Measurements from ENCODE around the gene PIK3IP1.

The PIK3IP1 gene

GRCh38 chr22:31288496-31289240 is 3.6 kb downstream of the PIK3IP1 start:
- no peak for TF ChIP-seq CTCF (IDR thresholded peaks at IDR 0.05; ENCODE audit: low read depth, low read length)
- DNase-seq (ENCODE audit: low read depth, low spot score) = no peak
- H3K4me3 ChIP-seq (ENCODE audit: low read depth, low read length) = no peak overlapping the region
- in situ Hi-C loops (cut with HindIII; ENCODE audit: low sequenced_read_pairs) = no loop called here

GRCh38 chr22:31287818-31288495 is 4.3 kb downstream of the PIK3IP1 start:
- in situ Hi-C loops (cut with HindIII; ENCODE audit: low sequenced_read_pairs) = no loop called here
- no peak for DNase-seq (ENCODE audit: low read depth, low spot score)
- H3K4me3 ChIP-seq (ENCODE audit: low read depth, low read length) = no peak overlapping the region
- TF ChIP-seq CTCF (IDR thresholded peaks at IDR 0.05; ENCODE audit: low read depth, low read length) = no peak

- in situ Hi-C loops (cut with HindIII; ENCODE audit: low sequenced_read_pairs) = no loop called here
- no peak for DNase-seq (ENCODE audit: low read depth, low spot score)
- H3K4me3 ChIP-seq (ENCODE audit: low read depth, low read length) = no peak overlapping the region
- TF ChIP-seq CTCF (IDR thresholded peaks at IDR 0.05; ENCODE audit: low read depth, low read length) = no peak
Measured at GRCh38 chr22:31286360-31287255, 5.7 kb downstream of the PIK3IP1 start.

GRCh38 chr22:31284281-31285155 is 7.8 kb downstream of the PIK3IP1 start:
- TF ChIP-seq CTCF (IDR thresholded peaks at IDR 0.05; ENCODE audit: low read depth, low read length) = no peak
- H3K4me3 ChIP-seq (ENCODE audit: low read depth, low read length) = no peak overlapping the region
- DNase-seq (ENCODE audit: low read depth, low spot score) = no peak
- in situ Hi-C loops (cut with HindIII; ENCODE audit: low sequenced_read_pairs) = no loop called here

GRCh38 chr22:31282748-31283468 is 9.4 kb downstream of the PIK3IP1 start:
- TF ChIP-seq CTCF (IDR thresholded peaks at IDR 0.05; ENCODE audit: low read depth, low read length) = no peak
- DNase-seq (ENCODE audit: low read depth, low spot score) = no peak
- no peak overlapping the region for H3K4me3 ChIP-seq (ENCODE audit: low read depth, low read length)
- in situ Hi-C loops (cut with HindIII; ENCODE audit: low sequenced_read_pairs) = no loop called here
